H9 (cell line): Measurements from ENCODE around the gene BTNL8. TPM values are rescaled to one million over a fixed set of nuclear protein-coding genes. Genes with fewer than 3 reads are reported as not detected.

Experiments used
- DNase-seq: peaks from one replicate; pipeline ENCODE4 v3.0.0-alpha.2; 2017
- H2AFZ ChIP-seq: one replicate; pipeline ENCODE4 v1.6.1; 2013; ENCODE audit warnings: mild to moderate bottlenecking, low read length, control low read depth, moderate library complexity
- H2AK5ac ChIP-seq: 2 replicates; pipeline ENCODE4 v1.6.1; 2013; ENCODE audit warnings: low read length, control low read depth, mixed read lengths; ENCODE audit not compliant: insufficient read length
- H2BK120ac ChIP-seq: one replicate; pipeline ENCODE4 v1.6.1; 2013; ENCODE audit warnings: low read depth, mild to moderate bottlenecking, low read length, control low read depth, inconsistent platforms; ENCODE audit not compliant: poor library complexity, severe bottlenecking
- H2BK12ac ChIP-seq: 2 replicates; pipeline ENCODE4 v1.6.1; 2013; ENCODE audit warnings: low read length, control low read depth, mixed read lengths, low read depth; ENCODE audit not compliant: insufficient read length
- H2BK15ac ChIP-seq: 2 replicates; pipeline ENCODE4 v1.6.1; 2013; ENCODE audit warnings: low read depth, low read length, control low read depth
- H2BK20ac ChIP-seq: one replicate; pipeline ENCODE4 v1.6.1; 2013; ENCODE audit warnings: low read depth, mild to moderate bottlenecking, low read length, control low read depth, inconsistent platforms; ENCODE audit not compliant: poor library complexity, severe bottlenecking
- H2BK5ac ChIP-seq: 2 replicates; pipeline ENCODE4 v1.6.1; 2013; ENCODE audit warnings: low read length, control low read depth, mixed read lengths; ENCODE audit not compliant: insufficient read length
- H3K14ac ChIP-seq: 2 replicates; pipeline ENCODE4 v1.6.1; 2013; ENCODE audit warnings: low read length, control low read depth; ENCODE audit not compliant: insufficient read depth
- H3K18ac ChIP-seq: 2 replicates; pipeline ENCODE4 v1.6.1; 2013; ENCODE audit warnings: low read depth, mild to moderate bottlenecking, mixed read lengths, low read length, control low read depth; ENCODE audit not compliant: insufficient read length
- H3K23ac ChIP-seq: 2 replicates; pipeline ENCODE4 v1.6.1; 2013; ENCODE audit warnings: low read length, control low read depth, mixed read lengths, low read depth; ENCODE audit not compliant: insufficient read length
- H3K23me2 ChIP-seq: 2 replicates; pipeline ENCODE4 v1.6.1; 2013; ENCODE audit warnings: low read depth, mild to moderate bottlenecking, mixed read lengths, low read length, control low read depth; ENCODE audit not compliant: insufficient read length, poor library complexity, severe bottlenecking
- H3K27ac ChIP-seq: 2 replicates; pipeline ENCODE4 v1.5.1; 2013; ENCODE audit warnings: low read length, control low read depth, mixed read lengths, low read depth; ENCODE audit not compliant: insufficient read length
- H3K27me3 ChIP-seq: 2 replicates; pipeline ENCODE4 v1.6.1; 2013; ENCODE audit warnings: low read length, control low read depth, inconsistent platforms; ENCODE audit not compliant: insufficient read depth
- H3K4ac ChIP-seq: 2 replicates; pipeline ENCODE4 v1.6.1; 2013; ENCODE audit warnings: low read depth, mild to moderate bottlenecking, control low read depth, inconsistent platforms, low read length, moderate library complexity
- H3K4me1 ChIP-seq: 2 replicates; pipeline ENCODE4 v1.6.1; 2013; ENCODE audit warnings: low read length, control low read depth, inconsistent platforms; ENCODE audit not compliant: insufficient read depth
- H3K4me2 ChIP-seq: 2 replicates; pipeline ENCODE4 v1.6.1; 2013; ENCODE audit warnings: low read length, control low read depth, mixed read lengths; ENCODE audit not compliant: insufficient read length, insufficient read depth
- H3K56ac ChIP-seq: 2 replicates; pipeline ENCODE4 v1.6.1; 2013; ENCODE audit warnings: low read depth, mild to moderate bottlenecking, mixed read lengths, low read length, control low read depth; ENCODE audit not compliant: insufficient read length
- H3K79me1 ChIP-seq: 2 replicates; pipeline ENCODE4 v1.6.1; 2013; ENCODE audit warnings: low read depth, mild to moderate bottlenecking, moderate library complexity, low read length, control low read depth, inconsistent platforms; ENCODE audit not compliant: insufficient read depth, poor library complexity, severe bottlenecking
- H3K79me2 ChIP-seq: 2 replicates; pipeline ENCODE4 v1.6.1; 2013; ENCODE audit warnings: low read length, control low read depth, inconsistent platforms; ENCODE audit not compliant: insufficient read depth
- H3K9ac ChIP-seq: 2 replicates; pipeline ENCODE4 v1.6.1; 2013; ENCODE audit warnings: low read length, control low read depth, mixed read lengths; ENCODE audit not compliant: insufficient read length; ENCODE audit errors: extremely low read depth
- H3K9me3 ChIP-seq: one replicate; pipeline ENCODE4 v1.6.1; 2013; ENCODE audit warnings: low read depth, low read length, inconsistent platforms; ENCODE audit not compliant: control insufficient read depth
- H3T11ph ChIP-seq: one replicate; pipeline ENCODE4 v1.6.1; 2013; ENCODE audit warnings: mild to moderate bottlenecking, low read length, control low read depth, inconsistent platforms
- H4K20me1 ChIP-seq: one replicate; pipeline ENCODE4 v1.6.1; 2013; ENCODE audit not compliant: control insufficient read depth, insufficient read length, insufficient read depth
- H4K5ac ChIP-seq: 2 replicates; pipeline ENCODE4 v1.6.1; 2013; ENCODE audit warnings: low read depth, mild to moderate bottlenecking, mixed read lengths, low read length, control low read depth; ENCODE audit not compliant: insufficient read length
- H4K8ac ChIP-seq: replicated peaks from 2 replicates; pipeline ENCODE4 v1.6.1; 2013; ENCODE audit warnings: low read length, control low read depth, mixed read lengths, low read depth; ENCODE audit not compliant: insufficient read length
- H4K91ac ChIP-seq: 2 replicates; pipeline ENCODE4 v1.6.1; 2013; ENCODE audit warnings: low read depth, mild to moderate bottlenecking, moderate library complexity, mixed read lengths, low read length, control low read depth; ENCODE audit not compliant: insufficient read length
- H3K27ac Mint-ChIP-seq, 3 experiments: 2 replicates in 2 of 3; 3 replicates in 1 of 3; pipeline ENCODE4 v1.8.0; 2020 to 2021; ENCODE audit warnings: mixed read lengths in 3 of 3, mild to moderate bottlenecking in 1 of 3, moderate library complexity in 1 of 3
- H3K27me3 Mint-ChIP-seq: 2 replicates; pipeline ENCODE4 v1.8.0; 2021; ENCODE audit warnings: low read depth, mild to moderate bottlenecking, moderate library complexity, mixed read lengths
- H3K36me3 Mint-ChIP-seq, 3 experiments: 2 replicates in 2 of 3; 3 replicates in 1 of 3; pipeline ENCODE4 v1.8.0; 2020 to 2021; ENCODE audit warnings: low read depth in 3 of 3, mixed read lengths in 3 of 3; ENCODE audit not compliant: insufficient read depth in 1 of 3
- H3K4me1 Mint-ChIP-seq, 2 experiments: 2 replicates each; pipeline ENCODE4 v1.8.0; 2020; ENCODE audit warnings: mixed read lengths in 2 of 2
- H3K4me3 Mint-ChIP-seq, 2 experiments: 2 replicates in 1 of 2; 3 replicates in 1 of 2; pipeline ENCODE4 v1.8.0; 2020 to 2021; ENCODE audit warnings: mild to moderate bottlenecking in 2 of 2, mixed read lengths in 2 of 2, moderate library complexity in 1 of 2
- H3K9me3 Mint-ChIP-seq, 2 experiments: 2 replicates in 1 of 2; 3 replicates in 1 of 2; pipeline ENCODE4 v1.8.0; 2020; ENCODE audit warnings: mild to moderate bottlenecking in 2 of 2, mixed read lengths in 2 of 2, moderate library complexity in 1 of 2
- CTCF ChIP-seq: fragments of 200-600 bp; sonication (generic); conservative IDR thresholded peaks from 3 replicates; pipeline ENCODE4 v1.8.0; 2021; ENCODE audit warnings: antibody characterized with exemption, mild to moderate bottlenecking
- WGBS: extraction: QIAGEN DNeasy Blood & Tissue Kit; methylation state at CpG from one replicate; pipeline ENCODE4 v1.1.7; 2013; ENCODE audit warnings: missing lambda C conversion rate, low lambda C conversion rate, mixed read lengths; ENCODE audit not compliant: insufficient read length; ENCODE audit errors: extremely low coverage; 5-methylcytosine and 5-hydroxymethylcytosine counted together
- total RNA-seq: library from RNA; stranded (reverse); gene quantifications from 2 replicates; pipeline ENCODE4 v1.2.1, GENCODE V29; 2021

BTNL8 gene
- total RNA-seq, 1 experiment from 2014 or later = 0.13 TPM

DNA sequence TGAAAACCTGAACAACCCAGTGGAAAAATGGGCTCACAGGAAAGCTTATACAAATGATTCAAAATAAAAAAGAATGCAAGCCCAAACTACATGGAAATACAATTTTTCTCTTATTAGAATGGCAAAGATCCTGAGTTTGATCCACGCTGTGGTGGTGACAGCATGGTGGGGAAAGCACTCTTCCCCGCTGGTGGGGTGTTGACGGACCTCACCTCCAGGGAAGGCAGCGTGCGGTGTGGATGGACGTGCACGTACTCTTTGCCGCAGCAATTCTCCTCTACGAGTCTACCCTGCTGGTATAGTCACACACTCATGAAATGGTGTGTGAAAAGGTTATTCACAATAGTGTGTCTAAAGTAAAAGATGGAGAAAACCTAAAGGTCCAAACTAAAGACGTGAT, 32.0 kb upstream of the BTNL8 start:
- Histone ChIP-seq H3K23ac (no peak overlapping the region), H2BK5ac (no peak overlapping the region), H3K27ac (no peak overlapping the region), H3K27me3 (no peaks in the 10 kb centered on the region), H3K14ac (no peak overlapping the region), H3K56ac (no peak overlapping the region), H3K23me2 (no peaks in the 10 kb centered on the region), H3K9me3 (no peaks in the 10 kb centered on the region), H4K5ac (no peak overlapping the region), H3K79me1 (no peaks in the 10 kb centered on the region), H3K4me1 (no peaks in the 10 kb centered on the region), H2AFZ (no peak overlapping the region), H4K20me1 (no peaks in the 10 kb centered on the region), H2BK15ac (no peak overlapping the region), H2BK20ac (no peak overlapping the region), H3T11ph (no peak overlapping the region), H3K18ac (no peak overlapping the region), H2AK5ac (no peak overlapping the region), H2BK120ac (no peak overlapping the region), H2BK12ac (no peak overlapping the region), H3K9ac (no peak overlapping the region), H4K91ac (no peak overlapping the region), H3K79me2 (no peaks in the 10 kb centered on the region), H3K4me2 (no peak overlapping the region), H3K4ac (no peak overlapping the region), H4K8ac (no peak overlapping the region)
- H3K4me3 Mint-ChIP-seq = no peak overlapping the region
- no peaks in the 10 kb centered on the region; a peak in 1 of 7 replicates for H3K36me3 Mint-ChIP-seq
- DNase-seq = no peak
- no peaks in the 10 kb centered on the region; the same call in none of the 2 replicates for H3K27me3 Mint-ChIP-seq
- no peaks in the 10 kb centered on the region for H3K9me3 Mint-ChIP-seq
- no peak for TF ChIP-seq CTCF
- no peak overlapping the region for H3K27ac Mint-ChIP-seq
- H3K4me1 Mint-ChIP-seq = peaks cover 6 to 9% of the 10 kb centered on the region in 2 experiments
- no CpG with 5 or more reads among the region's 10 CpGs for WGBS
